GM21529 (cell line): Measurements from ENCODE around the gene ITGB5.
A peak's percentile ranks its signal among the peaks of the same experiment; 100 is the strongest.

Experiments
- ATAC-seq: cut with Tn5 transposase; IDR thresholded peaks from one replicate; pipeline ENCODE4 v1.9.1; 2021; ENCODE audit not compliant: unreplicated experiment

ITGB5 gene, protein sequence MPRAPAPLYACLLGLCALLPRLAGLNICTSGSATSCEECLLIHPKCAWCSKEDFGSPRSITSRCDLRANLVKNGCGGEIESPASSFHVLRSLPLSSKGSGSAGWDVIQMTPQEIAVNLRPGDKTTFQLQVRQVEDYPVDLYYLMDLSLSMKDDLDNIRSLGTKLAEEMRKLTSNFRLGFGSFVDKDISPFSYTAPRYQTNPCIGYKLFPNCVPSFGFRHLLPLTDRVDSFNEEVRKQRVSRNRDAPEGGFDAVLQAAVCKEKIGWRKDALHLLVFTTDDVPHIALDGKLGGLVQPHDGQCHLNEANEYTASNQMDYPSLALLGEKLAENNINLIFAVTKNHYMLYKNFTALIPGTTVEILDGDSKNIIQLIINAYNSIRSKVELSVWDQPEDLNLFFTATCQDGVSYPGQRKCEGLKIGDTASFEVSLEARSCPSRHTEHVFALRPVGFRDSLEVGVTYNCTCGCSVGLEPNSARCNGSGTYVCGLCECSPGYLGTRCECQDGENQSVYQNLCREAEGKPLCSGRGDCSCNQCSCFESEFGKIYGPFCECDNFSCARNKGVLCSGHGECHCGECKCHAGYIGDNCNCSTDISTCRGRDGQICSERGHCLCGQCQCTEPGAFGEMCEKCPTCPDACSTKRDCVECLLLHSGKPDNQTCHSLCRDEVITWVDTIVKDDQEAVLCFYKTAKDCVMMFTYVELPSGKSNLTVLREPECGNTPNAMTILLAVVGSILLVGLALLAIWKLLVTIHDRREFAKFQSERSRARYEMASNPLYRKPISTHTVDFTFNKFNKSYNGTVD

DNA sequence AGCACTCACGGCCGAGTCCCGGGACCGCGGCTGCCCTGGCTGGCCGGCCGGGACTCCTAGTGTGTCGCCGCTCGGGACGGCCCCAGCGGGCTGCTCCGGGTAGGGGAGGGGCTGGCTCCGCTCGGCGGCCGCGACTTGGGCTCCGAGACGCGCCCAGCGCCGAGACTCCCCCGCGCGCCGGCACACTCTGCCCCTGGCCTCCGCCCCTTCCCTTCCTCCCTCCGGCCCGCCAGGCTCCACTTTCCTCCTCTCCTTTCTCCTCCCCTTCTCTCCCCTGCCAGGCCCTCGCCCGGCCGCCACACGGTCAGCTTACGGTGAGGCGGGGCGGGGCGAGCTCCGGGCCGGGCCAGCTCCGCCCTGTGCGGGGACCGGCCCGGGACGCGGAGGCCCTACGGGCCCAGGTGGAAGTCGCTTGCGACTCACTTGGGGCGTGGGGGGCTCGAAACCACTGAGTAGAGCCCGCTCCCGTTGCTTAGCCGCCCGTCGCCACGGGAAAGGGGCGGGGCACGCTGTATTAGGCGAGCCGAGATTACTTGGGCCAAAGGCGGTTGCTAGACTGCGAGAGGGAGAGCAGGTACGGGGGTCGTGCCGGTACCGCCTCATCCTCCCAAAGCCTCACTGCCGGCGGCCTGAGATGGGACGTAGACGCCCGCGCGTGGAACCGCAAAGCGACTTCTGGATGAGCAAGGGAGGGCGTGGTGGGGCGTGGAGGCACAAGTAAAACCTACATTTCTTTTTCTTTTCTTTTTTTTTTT lies at the start of gene ITGB5:
Gene ITGB5, minus strand, starts transcription at position 189 of the 755 bp plus-strand sequence. CDS start 365 bp downstream, outside the sequence.
- peak; percentile 67 for ATAC-seq

DNA sequence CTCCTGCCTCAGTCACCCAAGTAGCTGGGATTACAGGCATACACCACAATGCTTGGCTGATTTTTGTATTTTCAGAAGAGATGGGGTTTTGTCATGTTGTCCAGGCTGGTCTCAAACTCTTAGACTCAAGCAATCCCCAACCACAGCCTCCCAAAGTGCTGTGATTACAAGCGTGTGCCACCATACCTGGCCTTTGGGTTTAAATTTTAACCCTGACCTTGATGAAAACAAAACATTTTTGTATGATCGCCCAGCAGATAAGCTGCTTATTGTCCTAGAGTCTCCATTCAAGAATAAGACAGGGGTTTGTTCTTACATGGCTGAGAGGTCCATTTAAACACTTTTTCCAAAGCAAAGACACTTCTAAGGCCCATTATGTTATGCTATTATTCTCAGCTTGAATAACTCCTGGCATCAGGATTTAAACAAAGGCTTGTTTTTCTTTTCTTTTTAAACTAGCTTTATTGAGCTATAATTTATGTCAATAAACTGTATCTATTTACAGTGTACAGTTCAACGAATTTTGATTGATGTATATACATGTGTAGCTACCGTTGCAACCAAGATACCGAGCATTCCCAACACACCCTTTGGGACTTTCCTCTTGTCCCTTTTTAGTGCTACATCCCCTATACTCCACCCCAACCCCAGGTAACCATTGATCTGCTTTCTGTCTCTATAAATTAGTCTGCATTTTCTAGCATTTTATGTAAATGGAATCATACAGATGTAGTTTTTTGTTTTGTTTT lies 48.8 kb upstream of the ITGB5 start:
- no peak for ATAC-seq

DNA sequence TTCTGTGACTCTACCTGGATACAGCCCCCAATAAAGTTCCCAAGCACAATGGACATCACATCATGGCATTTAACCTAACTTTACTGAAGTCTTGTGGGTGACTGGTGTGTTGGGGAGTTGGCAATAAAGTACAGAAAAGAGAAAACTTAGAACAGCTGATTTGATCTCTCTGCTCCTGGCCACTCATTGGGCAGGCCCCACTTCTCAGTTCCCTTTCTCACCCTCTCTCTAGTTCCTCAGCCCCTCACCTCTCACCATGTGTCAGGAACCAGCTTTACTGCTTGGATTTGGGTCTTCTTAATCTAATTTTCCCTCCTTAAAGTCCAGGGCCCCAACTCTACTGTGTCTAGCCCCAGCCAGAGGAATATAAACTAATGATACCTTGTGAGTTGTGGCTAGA lies 48.1 kb upstream of the ITGB5 start:
- no peak for ATAC-seq

DNA sequence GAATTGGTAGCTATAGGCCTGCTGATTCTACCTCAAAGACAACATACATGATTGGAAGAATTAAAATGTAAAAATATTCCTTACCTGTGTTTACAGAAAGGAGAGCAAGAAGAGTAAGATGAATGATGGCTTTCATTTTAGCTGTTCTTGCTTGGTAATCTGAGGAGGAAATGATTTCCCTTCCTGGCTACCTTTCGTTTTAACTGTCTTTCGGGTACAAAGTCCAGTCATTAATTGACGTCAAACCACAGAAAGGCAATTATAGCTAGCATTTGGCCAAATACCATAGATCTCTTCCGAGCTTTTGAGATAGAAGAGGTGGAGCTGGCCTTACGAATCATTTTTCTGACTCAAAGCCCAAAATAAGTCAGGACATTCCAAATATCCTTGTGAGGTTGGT lies 47.4 kb upstream of the ITGB5 start, which contains the start of gene MUC13:
Gene MUC13, minus strand, starts transcription at position 175 of the 400 bp plus-strand sequence. Its CDS starts 39 bp downstream, at position 136.
- no peak for ATAC-seq

DNA sequence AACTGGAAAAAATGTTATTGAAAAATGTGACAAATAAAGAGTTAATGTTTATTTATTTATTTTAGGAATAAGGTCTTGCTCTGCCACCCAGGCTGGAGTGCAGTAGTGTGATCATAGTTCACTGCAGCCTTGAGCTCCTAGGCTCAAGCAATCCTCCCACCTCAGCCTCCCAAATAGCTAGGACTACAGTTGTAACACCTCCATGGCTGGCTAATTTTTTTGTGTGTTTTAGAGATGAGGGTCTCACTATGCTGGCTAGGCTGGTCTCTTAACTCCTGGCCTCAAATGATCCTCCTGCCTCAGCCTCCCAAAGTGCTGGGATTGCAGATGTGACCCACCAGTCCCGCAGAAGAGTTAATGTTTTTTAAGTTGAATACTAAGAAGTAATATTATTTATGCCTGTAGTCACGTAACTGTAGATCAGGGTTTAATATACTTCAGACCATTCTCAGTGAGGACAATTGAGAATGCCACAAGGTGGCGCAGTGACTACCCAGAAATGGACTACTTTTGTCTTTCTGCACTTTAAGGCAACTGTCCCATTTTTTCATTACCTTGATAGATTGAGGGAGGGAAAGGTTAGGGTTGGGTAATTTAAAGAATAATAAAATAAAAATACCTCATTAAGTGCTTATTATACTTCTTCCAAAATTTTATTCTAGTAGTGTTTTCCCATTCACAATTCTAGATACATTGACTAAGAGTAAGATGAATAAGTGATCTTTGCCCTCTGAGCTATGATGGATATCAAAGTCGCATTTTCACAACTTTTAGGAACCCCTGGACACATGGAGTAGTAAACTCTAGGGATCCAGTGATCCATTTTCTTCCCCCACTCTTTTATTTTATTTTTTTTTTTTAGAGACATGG lies 41.4 kb upstream of the ITGB5 start:
- ATAC-seq, result no peak

DNA sequence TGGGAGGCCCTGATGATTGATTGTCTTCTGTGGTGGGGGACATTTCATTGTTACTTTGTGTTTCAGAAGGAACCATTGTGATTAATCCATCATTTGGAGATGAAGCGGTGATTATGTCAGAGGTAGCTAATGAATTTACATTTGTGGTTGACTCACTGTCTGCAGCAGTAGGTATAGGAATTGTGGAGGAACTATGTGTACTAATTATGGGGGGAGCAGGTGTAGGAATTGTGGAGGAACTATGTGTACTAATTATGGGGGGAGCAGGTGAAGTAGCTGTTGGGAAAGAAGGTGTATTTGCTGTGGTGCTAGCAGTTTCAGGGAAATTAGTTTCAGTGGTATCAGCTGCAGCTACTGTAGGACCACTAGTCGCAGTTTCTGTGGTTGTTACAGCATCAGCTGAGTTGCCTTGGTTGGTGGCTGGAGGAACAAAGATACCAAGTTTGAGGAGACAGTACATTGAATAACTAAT lies 40.4 kb upstream of the ITGB5 start:
- peak; percentile 91 for ATAC-seq

DNA sequence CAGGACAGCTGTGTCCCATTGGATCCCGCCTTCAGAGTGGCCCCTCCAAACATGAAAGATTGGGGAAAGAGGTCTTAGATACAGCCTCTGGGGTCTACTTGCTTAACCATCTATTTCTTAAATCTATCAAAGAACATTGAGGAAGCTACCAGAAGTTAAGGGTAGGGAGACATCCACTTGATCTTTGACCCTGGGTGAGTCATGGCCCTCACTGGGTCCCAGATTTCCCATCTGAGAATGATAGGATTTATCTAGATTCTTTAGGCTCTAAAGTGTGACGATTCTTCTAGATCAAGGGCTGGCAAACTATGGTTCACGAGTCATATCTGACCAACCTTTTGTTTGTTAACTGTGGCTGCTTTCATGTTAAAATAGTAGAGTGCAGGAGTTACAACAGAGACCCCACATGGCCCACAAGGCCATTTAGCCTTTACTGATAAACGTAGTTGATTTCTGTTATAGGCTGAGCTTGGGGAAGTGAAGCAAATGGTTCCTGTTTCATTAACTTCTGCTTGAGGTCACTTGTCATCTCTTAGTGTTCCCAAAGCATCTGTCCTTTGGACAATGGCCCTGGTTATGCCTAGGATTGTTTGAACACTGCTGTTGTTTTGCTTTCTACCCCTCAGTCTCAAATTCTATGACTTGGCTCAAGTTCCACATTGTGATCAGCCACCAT lies 39.4 kb upstream of the ITGB5 start:
- no peak for ATAC-seq

DNA sequence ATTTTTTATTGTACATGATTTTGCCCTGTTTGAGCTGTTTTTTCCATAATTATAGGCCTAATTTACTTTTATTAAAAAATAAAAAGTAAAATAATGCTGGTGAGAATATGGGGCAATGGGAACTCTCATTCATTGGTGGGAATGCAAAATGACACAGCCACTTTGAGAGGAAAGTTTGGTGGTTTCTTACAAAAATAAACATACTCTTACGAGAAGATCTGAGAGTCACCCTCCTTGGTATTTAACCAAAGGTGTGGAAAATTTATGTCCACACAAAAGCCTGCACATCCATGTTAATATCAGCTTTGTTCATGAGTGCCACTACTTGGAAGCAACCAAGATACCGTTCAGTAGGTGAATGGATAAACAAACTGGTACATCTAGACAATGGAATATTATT lies 37.6 kb upstream of the ITGB5 start:
- no peak for ATAC-seq

DNA sequence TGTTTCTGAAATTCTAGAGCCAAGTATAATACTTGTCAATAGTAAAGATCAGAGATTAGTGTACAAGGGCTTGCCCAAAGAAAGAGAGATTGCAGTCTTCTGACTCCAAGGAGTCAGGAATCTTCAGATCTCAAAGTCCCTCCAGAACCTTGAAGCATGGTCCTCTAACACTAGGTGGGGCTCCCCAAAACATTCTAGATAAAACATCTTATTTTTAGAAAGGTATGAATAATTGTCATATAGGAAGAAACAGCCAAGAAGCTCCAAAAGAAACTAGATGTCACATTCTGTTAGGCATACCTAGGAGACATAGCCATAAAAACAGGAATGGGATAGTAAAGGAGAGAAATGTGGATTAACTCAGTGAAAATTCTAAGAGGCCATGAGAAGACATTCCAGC lies 36.7 kb upstream of the ITGB5 start:
- ATAC-seq, result no peak

DNA sequence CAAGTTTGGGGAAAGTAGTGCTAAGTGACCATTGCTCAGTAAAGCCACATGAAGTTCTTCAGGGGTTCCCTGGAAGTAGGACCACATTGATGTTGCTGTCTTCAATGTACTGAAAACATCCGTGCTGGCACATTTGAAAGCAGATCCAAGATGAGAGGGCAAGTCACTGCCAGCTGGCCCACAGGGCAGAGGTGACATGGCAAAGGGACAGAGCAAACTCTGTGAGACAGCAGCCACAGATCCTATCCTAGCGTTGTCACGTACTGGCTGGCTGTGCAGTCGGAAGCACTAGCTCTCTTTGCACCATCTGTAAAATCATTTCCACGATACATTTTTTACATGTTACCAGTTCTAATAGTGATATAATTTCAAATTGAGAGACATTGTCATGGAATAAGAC lies 33.6 kb upstream of the ITGB5 start:
- ATAC-seq, result no peak

DNA sequence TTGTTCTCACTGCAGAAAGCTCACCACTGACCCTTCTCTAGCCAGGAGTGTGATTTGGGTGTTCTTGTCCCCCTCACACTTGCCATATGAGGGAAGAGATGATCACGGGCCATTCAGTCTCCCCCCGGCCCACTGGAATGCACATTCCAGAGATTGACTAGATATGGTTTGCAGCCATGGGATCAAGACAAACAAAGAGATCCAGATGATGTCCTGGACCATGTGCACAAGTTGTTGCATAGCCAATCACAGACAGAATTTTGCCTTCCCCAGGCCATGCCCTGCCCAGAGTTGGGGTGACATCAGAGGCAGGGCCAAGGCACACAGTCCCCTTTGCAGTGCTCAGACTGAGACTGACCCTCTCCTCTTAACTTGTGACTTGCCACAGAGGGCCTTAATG lies 32.6 kb upstream of the ITGB5 start:
- no peak for ATAC-seq

DNA sequence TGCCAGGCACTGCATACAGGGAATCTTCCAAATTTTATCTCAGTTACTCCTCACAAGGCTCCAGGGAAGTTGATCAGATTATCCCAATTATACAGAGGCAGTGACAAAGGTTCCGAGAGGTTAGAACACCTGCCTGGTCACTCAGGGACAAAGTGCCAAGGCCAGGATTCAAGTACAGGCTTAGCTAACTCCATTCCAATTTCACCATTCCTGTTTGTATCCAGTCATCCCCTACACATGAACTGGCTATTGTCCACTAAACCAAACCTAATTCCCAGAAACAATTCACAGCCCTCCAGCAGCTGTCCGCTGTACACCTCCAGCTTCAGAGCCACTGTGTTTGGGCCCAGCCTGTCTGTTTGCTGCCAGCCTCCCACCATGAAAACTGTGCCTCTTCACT lies 31.4 kb upstream of the ITGB5 start:
- no peak for ATAC-seq

DNA sequence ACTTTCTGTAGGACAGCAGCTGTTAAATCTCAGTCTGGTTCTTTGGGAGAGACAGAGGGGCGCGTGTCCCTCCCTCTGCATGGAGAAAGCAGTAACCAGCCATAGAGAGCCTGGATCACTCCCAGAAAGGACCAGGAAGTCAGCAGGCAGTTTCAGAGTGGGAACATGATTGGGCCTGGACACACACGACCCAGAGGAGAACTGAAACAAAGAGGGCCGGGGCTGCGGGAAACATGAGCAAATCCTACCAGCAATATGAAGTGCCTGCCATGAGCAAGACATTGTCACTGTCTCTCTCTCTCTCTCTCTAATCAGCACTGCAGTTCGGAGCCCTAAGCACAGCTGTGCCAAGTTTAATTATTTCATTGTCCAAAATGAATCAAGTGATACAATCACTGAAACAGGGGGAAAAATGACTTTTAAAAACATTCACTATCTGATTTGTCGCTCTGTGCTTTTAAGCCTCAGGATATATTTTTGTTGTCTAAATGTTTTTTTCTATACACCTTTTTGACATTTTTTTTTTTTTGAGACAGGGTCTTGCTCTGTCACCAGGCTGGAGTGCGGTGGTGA lies 29.8 kb upstream of the ITGB5 start:
- no peak for ATAC-seq

DNA sequence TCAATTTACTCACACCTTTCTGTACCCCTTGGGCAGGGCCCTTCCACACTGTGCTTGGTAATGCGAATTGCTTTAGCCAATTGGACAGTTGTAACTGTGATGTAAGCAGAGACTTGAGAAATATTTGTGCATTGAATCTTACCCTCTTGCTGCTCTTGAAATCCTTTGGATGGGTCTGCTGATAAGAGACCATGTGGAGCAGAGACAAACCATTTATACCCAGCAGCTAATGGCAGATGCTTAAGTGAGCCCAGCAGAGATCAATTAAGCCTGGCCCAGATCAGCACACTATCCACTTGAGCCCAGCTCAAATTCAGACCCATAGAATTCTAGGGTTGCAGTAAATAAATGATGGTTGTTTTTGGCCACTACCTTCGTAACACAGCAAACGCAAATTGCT lies 28.1 kb upstream of the ITGB5 start:
- ATAC-seq, result no peak

DNA sequence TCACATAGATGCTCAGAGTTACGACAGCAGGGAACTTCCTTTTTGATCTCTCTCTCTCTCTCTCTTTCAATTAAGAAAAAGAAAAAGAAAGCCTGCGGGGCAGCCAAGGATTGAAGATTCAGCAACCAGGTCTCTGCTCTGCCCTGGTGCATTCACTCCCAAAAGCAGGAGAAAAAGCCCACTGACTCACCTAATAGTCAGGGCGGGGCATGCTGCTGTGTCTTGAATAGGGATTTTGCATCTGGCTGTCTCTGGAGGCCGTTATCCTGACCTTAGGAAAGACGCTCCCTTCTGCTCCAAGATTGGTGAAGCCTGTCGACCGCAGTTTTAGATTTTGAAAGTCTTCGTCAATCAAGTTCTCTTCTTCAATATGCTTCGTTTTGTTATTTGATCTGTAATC lies 20.8 kb upstream of the ITGB5 start:
- ATAC-seq, result no peak

DNA sequence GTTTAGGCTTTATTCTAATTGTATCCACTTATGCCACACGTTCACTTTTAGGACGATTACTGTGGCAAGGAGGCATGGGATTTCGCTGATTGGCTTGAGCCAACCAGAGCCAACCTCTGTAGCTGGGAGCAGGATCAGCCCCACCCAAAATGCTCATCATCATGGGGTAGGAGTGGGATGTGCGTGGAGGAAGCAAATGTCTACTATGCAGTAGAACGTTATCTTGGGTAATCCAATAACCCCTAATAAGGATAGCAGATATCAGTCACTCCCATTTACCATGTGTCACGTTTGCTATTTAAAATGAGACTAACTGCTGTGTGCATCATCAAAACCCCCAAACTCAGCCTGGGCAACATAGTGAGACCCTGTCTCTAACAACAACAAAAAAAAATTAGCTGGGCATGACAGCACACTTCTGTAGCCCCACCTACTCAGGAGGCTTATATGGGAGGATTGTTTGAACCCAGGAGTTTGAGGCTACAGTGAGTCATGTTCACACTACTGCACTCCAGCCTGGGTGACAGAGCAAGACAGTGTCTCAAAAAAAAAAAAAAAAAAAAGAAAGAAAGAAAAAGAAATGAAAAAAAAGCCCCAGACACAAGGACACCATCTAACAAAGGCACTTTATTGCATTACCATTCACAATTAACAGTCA lies 17.8 kb upstream of the ITGB5 start:
- ATAC-seq, result no peak

DNA sequence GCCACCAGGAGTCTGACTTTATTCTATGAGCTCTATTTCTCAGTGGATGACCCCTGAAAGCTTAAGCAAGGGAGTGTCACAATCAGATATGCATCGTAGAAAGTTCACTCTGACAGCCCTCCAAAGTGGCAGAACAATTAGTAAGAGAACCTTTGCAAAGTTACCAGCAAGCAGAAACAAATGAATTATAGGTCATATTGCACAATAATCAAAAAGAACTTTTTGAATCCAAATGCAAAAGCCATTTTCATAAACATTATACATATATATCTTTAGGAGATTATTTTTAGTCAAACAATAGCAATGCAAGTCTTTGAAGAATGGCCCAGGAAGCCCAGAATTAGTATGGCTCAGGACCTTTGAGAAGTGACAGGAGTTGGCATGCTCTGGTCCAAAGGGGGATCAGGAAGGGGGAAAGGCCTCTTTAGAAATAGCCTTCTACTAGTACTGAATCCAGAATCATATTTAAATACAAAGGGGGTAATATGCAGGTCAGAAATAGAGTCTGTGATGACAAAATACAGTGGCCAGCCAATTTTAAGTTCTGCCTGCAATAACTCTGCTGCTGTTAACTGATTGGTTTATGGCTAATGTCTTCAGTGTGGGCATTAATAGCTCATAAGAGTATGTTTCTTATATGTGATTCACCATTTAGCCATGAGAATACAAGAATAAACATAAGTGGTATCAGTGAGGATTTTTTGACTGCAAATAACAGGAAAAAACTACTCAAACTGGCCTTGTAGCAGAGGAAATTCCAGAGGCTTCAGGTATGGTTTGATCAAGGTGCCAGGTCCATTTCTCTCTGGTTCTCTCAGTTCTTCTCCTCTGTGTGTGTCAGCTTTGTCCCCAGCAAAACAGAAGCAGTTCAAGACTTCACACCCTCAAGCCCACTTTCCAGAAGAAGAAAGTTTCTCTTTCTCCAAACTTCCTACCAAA lies 17.0 kb upstream of the ITGB5 start:
- ATAC-seq, result no peak
